ENCODE results near the gene RETNLB.

DNA sequence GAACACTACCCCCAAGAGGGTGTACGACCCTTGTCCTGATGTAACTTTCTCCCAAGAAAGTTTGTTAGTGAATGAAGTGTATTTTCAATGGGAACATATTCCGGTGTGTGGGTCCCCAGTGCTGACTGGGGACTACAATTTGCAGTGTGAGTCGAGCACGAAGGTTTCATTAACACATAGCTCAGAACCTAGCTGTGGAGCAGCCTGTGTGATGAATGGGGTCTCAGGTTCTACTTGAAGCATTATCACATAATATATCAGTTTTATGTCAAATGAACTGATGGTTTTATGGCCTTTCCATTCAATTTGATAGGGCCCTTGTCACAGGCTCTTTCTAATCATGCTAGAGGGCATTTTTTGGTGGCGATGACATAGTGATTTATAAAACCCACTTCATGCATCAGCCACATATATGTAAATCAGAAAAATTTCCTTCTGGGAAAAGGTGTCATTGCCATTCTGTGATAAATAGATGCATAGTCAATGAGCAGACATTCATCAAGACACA is 44.1 kb downstream of the RETNLB start:
- TF ChIP-seq CTCF (IDR thresholded peaks at IDR 0.05) (no peak), POLR2A (IDR thresholded peaks at IDR 0.05) (no peak)

All from thyroid gland (tissue), 4 donors.